HS-27A (cell line): ENCODE data around the gene TSACC.
"Not testable (repeated sequence)": the region's sequence is repeated elsewhere in the genome, so short reads cannot be mapped to it uniquely, and the experiment has no call there.

Source experiments
- DNase-seq: peaks from one replicate; pipeline ENCODE4 v3.0.0-alpha.2; 2012; ENCODE audit warnings: low read depth, missing footprints

TSACC gene

DNA sequence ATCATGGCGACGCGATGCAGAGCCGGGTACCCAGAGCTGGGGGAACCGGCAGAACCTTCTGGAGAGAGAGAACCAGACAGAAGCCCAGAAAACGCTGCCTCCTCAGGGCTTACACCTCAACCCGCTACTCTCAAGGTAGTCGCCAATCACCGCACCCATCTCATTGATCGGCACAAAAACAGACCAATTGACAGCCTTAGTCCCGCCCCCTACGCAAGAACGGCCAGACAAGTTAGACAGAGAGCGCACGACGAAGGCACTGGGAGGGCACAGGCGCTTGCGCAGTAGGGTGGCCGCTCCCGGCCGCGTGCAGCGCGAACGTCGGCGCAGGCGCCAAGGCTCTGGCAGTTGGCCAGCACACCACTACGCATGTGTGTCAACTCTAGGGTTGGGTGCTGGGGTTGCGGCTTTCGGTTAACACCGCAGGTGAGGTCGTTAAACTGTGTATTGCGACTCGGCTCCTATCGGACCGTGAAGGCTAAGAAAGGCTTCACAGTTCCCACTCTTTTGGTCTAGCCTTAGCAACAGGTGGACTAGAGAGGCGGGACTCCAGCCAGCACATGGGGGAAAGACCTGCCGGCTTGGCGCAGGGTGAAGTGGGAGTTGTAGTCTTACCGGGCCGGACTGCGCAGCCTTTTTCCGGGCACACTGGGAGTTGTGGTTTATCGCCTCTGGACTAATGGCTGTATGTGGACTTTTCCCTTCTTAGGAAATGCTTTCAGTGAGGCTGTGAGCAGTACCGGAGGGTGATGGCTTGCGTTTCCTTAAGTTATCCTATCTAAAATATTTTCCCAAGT, at the start of gene TSACC, which contains the start of gene CCT3:
Gene TSACC, plus strand, starts transcription at position 347 of the 797 bp plus-strand sequence. CDS start 1,232 bp downstream, outside the sequence.
Gene CCT3, minus strand, starts transcription at position 113 of the 797 bp plus-strand sequence. Its CDS starts 108 bp downstream, at position 5.
- DNase-seq: peak; percentile 99

DNA sequence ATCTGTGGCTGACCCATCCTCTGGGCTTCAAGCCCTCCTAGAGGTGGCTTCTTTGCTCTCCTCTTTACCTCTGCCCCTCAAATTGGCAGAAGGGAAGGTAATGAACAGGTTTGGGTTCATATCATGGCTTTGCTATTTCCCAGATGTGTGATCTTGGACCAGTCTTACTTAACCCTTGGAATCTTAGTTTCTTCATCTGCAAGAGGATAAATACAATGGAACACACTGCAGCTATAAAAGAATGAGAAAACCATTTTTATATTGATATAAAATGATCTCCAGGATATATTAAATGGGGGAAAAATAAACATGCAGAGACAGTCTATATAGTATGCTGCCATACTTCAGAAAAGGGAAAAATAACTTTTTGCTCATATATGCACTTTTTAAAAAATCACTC, 48.5 kb upstream of the TSACC start:
- DNase-seq: no peak

DNA sequence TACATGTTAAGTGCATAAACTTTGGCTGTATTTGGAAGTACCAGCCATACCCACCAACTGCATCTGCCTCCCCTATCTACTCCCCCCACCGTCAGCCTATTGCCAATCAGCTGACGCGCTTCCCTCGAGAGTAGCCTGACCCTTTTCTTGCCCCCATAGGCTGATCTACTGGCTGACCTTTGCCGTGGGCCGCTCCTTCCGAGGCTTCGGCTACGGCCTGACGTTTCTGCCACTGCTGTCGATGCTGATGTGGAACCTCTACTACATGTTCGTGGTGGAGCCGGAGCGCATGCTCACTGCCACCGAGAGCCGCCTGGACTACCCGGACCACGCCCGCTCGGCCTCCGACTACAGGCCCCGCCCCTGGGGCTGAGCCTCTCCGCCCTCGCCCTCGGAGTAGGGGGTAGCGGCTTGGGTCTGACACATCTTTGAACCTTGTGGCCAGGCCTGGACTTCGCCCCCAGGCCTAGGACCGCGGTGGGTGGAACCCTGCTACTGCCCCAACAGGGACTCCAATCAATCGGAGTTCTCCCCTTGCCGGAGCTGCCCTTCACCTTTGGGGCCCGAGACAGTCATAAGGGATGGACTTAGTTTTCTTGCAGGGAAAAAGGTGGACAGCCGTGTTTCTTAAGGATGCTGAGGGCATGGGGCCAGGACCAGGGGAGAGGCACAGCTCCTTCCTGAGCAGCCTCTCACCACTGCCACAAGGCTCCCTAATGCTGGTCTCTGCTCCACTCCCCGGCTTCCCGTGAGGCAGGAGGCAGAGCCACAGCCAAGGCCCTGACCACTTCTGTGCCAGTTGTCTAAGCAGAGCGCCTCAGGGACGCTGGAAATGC, 46.9 kb upstream of the TSACC start:
- DNase-seq: peak; percentile 42

DNA sequence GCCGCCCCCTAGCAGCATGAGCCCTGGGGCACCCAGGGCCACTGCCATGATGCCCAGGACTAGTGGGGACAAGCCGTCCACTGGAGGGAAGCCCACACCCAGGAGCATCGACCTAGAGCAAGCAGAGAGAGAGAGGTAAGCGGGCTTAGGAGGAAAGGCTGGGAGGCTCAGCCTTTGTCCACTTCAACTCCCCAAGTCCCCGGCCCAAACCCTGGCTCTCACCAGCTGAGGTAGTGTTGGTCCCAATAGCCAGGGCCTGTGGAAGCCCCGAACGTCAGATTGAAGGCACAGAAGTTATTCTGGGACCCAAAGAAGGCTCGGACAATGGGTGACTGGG, 45.3 kb upstream of the TSACC start:
- no peak for DNase-seq

DNA sequence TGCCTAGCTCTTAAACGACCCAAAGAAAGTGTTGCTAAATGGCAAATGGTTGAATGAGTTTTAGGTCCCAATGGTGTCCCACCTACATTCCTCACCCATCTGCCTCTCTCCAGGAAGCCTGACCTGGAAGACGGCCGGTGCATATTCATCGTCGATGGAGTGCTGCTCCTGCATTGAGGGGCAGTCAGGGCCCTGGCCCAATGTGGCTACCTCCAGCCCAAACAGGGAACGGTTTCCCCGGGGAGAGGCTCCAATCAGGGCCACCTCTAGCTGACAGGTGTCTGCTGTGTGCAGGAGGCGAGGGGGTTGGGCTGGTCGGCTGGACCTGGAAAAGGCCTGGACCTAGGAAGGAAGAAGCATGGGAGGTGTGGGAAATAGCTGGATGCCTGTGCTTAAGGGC, 44.4 kb upstream of the TSACC start:
- no peak for DNase-seq

DNA sequence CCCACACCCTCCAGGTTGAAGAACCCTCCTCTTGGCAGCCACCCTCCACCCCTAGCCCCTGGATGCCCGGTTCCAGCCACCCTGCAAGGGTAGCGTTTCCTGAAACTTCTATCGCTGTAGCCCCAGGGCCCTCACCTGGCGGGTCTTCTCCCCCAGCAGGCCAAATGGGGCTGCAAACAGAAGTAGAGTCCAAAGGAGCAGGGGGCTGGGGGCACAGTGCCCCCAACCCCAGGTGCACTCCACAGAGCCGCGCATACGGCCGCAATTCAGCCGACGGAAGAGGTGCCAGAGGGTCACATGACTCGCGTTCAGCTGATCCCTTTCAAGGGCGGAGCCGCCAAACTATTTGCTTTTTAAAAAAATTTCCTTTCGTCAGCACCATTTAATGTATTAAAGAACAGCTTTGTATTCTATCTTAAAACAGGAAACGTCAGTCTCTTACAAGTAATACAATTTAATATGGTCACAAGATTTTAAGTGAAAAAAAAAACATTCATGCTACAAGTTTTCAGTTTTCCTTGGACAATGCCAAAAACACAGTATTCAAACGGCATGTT, 42.9 kb upstream of the TSACC start, which contains the start of gene GLMP:
Gene GLMP, minus strand, starts transcription at position 289 of the 557 bp plus-strand sequence. Its CDS starts 34 bp downstream, at position 255.
- no peak for DNase-seq

DNA sequence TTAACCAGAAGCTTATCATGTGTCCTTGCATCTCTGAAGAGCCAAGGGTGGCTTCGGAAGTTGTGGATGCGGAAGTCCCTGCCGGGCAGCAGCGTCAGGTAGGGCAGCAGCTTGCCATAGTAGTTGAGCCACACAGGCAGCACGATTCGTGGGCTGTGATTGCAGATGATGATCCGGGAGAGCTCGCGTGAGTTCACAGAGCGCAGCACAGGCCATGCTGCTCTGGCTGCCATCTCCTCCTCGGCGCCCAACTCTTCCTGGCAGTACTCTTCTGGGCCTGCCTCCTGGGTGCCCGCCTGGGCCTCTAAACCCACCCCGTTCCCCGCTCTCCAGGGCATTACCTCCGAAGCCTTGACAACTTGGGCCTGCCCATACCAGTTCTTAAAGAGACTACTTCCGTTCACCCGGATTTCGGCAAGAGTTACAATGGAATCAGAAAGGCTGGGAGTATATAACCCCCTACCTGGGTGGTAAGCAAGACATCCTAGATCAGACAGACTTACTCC, 39.4 kb upstream of the TSACC start, which contains the start of gene VHLL:
Gene VHLL, minus strand, starts transcription at position 456 of the 506 bp plus-strand sequence. Its CDS starts 118 bp downstream, at position 338.
- DNase-seq: no peak

DNA sequence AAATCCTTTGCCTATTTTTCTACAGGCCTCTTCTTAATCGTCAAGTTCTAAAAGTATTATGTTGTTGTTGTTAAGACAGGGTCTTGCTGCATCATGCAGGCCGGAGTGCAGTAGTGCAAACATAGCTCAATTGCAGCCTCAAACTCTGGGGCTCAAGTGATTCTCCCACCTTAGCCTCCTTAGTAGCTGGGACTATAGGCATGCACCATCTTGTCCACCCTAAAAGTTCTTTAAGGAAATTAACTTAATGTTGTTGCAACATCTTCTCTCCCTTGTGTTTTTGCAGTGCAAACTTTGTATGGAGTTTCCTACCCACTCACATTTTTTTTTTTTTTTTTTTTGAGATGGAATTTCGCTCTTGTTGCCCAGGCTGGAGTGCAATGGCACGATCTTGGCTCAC, 35.1 kb upstream of the TSACC start:
- no peak for DNase-seq

DNA sequence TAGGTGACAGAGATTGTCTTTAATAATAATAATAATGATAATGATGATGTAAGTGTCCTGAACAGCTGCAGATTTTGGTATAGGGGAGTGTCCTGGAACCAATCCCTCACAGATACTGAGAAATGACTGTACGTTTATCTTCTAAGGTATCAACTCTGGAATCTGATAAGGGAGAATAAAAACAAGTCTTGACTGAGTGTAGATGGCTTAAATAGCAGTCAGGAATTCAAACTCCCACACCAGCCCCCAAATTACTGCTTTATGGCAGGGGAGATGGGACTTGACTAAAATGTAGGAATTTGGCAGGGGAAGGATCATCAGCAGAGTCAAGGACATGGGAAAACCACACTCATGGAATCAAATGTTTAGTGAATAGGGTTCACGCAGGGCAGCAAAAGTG, 33.1 kb upstream of the TSACC start:
- no peak for DNase-seq

DNA sequence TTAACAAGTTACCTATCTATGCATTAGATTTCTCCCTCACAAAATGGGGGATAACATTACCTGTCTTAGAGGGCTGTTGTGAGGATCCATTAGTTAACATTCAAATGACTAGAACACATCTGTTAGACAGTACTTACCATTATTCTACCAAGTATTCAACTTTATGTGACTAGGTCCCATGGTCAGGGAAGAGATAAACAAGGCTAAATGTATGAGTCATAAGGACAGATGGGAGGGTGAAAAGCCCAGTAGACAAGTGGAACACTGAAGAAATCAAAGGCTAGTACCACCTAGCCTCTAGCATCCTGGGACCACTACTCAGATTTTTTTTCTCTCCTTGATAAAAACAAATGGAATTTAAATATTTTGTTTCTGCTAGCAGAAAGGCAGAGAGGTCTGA, 30.2 kb upstream of the TSACC start:
- no peak for DNase-seq

DNA sequence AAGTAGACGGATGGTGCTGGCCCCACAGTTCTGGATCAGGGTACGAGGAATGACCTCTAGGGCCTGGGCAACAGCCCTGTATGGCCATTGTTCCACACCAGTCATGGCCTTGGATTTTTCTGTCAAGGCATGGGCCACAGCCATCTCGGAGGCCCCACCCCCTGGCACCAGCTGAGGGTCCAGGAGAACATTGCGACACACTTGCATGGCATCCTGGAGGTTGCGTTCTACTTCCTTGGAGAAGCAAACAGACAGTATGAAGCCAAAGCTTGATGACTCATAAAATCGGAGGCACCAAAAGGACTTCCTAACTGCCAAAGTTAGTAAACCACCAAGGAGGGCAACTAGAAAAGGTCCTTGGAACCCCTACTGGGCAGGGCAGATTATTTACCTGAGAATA, 27.4 kb upstream of the TSACC start:
- no peak for DNase-seq

DNA sequence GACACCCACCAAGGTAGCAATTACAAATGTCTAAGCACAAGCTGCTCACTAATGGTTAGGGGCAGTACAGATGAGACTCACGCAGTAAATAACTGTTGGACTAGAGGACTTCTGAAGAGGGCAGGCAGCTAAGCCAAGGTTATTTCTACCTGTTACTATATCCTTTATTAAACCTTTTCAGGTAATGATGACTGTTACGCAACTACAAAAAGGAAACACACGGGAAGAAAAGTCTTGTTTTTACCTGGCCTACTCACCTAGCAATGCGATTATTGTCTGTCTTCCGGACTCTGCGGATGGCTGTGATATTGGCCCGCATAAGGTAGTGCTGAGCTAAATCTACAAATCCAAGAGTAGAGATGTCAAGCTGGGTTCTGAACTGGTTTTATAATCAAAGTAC, 21.4 kb upstream of the TSACC start:
- DNase-seq: no peak

DNA sequence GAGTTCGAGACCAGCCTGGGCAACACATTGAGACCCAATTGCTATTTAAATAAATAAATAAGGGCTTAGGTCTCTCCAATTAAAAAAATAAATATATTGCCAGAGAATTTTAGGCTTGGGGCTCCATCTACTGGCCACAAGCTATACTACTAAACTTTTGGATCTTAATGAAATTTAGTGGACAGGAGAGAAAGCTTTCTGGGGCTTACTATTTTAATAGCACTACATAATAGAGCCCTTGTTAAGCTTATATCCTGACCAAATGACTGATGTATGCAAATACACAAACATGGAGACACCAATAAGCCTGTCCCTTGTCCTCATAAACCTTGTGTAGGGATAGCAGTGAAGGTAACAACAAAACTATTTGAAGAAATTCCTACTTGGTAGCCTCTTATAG, 18.7 kb upstream of the TSACC start:
- DNase-seq: no peak

DNA sequence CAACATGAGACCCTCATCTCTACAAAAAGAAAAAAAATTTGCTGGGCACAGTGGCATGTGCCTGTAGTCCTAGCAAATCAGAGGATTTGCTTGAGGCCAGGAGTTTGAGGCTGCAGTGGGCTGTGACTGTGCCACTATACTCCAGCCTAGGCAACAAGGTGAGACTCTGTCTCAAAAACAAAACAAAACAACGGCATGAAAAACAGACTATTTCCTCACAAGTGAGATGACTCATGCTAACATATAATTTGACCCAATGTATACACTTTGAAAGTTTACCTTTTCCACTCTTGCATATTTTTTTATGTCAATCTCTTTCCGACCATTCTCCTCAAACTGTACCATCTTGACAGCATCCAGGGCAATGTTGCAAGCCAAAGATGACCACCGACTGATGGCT, 17.8 kb upstream of the TSACC start:
- DNase-seq: no peak

DNA sequence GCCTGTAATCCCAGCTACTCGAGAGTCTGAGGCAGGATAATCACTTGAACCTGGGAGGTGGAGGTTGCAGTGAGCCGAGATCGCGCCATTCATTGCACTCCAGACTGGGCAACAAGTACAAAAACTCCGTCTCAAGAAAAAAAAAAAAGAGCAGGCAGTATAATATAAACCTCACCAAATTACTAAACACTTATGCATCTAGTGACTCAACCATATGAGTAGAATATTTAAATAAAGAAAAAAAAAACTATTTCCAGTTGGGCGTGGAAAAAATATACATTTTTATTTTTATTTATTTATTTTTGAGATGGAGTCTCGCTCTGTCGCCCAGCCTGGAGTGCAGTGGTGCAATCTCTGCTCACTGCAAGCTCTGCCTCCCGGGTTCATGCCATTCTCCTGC, 15.1 kb upstream of the TSACC start:
- not testable (repeated sequence) for DNase-seq

DNA sequence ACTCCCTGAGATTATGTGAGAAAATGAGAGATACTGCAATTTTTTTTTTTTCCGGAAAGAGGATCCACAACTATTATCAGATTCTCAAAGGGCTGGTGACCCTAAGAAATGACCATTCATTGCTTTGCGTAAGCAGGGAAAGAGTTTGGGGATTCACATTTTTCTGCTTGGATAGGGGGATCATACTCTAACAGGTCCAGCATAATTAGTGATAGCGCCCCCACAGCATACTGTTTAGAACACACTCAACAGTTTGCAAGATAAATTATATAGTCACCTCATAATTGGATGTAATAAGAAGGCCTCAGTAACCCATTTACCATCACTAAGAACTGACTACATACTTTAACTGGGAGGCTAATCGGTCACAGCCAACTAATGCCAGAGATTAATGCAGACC, 2.1 kb upstream of the TSACC start:
- no peak for DNase-seq

DNA sequence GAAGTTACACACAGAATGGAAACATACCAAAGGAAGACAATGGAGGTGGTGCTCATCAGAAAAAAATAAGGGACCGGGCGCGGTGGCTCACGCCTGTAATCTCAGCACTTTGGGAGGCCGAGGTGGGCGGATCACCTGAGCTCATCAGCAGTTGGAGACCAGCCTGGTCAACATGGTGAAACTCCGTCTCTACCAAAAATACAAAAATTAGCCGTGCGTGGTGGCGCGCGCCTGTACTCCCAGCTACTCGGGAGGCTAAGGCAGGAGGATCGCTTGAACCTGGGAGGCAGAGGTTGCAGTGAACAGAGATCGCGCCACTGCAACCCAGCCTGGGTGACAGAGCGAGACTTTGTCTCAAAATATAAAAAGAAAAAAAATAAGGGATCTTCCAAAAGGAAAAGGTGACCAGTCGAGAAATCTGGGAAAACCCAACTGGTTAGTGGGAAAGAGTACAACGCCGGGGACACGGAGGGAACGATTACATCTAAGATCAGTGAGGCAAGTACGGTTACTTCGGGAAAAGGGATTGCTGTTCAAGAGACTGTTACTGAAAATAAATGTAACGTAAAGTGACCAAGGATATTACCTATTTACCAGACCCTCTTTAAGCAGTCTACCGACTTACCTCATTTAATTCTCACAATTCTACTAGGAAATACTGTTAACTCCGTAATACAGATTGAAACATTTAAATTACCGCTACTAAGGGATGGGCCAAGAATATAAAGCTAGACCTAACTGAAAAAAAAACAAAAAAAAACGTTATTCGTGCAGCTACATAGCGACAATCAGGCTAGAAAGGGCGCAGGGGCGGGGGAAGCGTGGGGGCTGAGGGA, 1.1 kb upstream of the TSACC start:
- DNase-seq: no peak

DNA sequence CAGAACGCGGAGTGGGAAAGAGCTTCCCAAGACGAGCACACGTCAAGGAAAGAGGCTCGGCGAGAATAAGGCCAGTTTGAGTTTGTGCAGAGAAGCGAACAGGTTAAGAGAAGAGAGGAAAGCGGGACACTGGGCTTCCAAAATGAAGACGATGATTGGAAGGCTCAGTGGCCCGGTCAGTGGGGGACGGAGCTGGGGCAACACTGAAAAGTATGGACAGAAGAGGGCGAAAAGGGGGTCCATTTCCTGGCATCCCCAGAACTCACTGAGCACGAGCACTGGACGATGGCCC, 492 bp upstream of the TSACC start:
- no peak for DNase-seq

DNA sequence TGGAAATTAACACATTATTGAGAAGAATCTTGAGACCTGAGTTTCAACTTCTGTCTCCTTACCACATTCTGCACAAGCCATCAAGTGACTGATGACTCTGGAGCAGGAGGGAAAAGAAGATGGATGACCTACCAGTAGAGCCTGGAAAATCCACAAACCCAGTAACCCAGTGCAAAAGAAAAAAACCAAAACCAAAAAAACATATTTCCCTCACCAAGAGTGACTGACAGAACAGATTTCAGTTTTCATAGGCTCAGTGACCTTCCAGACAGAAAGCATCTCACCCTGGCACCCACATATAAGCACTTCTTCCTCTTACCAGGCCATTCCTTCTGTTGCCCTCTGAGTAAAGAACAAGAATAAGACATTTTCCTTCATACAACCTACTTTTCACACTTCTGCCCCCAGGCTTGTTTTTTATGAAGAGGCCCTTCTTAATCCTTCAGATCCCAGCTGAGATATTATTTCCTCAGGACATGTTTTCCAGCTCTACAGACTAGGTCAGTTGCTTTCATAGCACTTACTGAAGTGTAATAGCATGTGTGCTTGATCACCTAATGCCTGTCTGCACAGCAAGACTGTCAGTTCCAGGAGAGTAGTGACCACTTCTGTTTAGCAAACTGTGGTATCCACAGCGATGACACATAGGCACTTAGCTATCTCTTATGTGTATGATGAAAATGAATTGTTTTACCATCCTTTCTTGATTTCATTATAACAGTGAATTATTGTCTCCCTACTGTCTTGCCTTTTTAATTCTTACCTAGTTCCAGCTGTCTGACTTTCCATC, 4.0 kb downstream of the TSACC start:
- DNase-seq: no peak

DNA sequence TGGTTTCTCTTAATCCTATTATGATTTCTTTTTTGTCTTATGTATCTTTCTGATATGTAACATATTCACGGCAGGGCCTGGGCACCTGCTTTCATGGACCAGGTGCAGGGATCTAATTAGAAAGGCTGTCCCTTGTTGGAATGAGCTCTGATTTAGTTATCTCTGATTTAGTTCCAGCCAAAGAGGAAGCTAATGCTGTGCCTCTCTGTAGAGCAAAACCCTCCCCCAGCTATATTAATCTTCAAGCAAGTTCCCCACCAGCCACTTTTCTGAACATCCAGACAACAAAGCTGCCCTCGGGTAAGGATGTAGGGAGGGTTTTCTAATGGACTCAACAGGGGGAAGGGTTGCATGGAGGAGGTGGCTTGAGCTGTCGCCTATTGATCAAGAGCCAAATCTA, 6.1 kb downstream of the TSACC start:
- no peak for DNase-seq

DNA sequence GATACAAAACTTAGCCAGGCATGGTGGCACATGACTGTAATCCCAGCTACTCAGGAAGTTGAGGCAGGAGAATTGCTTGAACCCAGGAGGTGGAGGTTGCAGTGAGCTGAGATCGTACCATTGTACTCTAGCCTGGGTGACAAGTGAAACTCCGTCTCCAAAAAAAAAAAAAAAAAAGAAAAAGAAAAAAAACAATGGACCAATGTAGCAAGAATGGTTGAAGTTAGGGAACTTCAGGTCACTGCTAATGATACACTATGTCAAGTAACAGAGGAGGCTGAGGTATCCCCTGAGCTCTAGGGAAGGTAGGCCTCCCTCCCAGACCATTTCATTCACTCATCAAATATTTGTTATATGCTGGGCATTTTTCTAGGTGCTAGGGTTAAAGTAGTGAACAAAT, 7.7 kb downstream of the TSACC start:
- DNase-seq: not testable (repeated sequence)
